DMS114 treated with DMSO at 0.1 percent for 48 hours (cell line): ENCODE data around the gene UNC119.

Experiments
- DNase-seq: peaks from one replicate; lab custom pipeline; 2025; ENCODE audit not compliant: unreplicated experiment; lab: John Stamatoyannopoulos, UW

UNC119 gene

GRCh38 chr17:28500712-28501379 lies 51.6 kb downstream of the UNC119 start:
- no peak for DNase-seq

GRCh38 chr17:28499684-28500357 lies 52.6 kb downstream of the UNC119 start:
- no peak for DNase-seq

- no peak for DNase-seq
These were observed 53.1 kb downstream of the UNC119 start for GRCh38 chr17:28499364-28499664.

- DNase-seq = no peak
These were observed 53.6 kb downstream of the UNC119 start for GRCh38 chr17:28498652-28499363.

GRCh38 chr17:28497931-28498330 lies 54.5 kb downstream of the UNC119 start:
- no peak for DNase-seq
